K562 (cell line): ENCODE data around the gene LINGO3. TPM values are rescaled to one million over a fixed set of nuclear protein-coding genes. Genes with fewer than 3 reads are reported as not detected.

ENCODE experiments used
- AFF1 ChIP-seq, 2 experiments: fragments of 450-650 bp; IDR thresholded peaks; 2 replicates each; pipeline ENCODE4 v1.6.1; 2018; ENCODE audit warnings: mild to moderate bottlenecking in 2 of 2, low read depth in 1 of 2; ENCODE audit not compliant: partially characterized antibody in 2 of 2
- BRD9 ChIP-seq: fragments of 450-650 bp; IDR thresholded peaks from 2 replicates; pipeline ENCODE4 v1.6.1; 2018; ENCODE audit warnings: low read depth; ENCODE audit not compliant: partially characterized antibody
- CBX5 ChIP-seq: IDR thresholded peaks from 2 replicates; pipeline ENCODE4 v1.6.1; 2014; ENCODE audit warnings: low read depth, borderline replicate concordance
- CHD1 ChIP-seq: fragments of 200-600 bp; sonication (generic); IDR thresholded peaks from one replicate; pipeline ENCODE4 v1.6.1; 2012; ENCODE audit warnings: mild to moderate bottlenecking, moderate library complexity, low read length, inconsistent platforms
- CREB1 ChIP-seq, 2 experiments: sonication (generic) in 1 of 2; formaldehyde crosslinking in 1 of 2; IDR thresholded peaks; 2 replicates each; pipeline versions ENCODE4 v1.6.1 to v1.8.0; 2012 to 2022; ENCODE audit warnings: inconsistent platforms in 1 of 2, mild to moderate bottlenecking in 1 of 2, missing genetic modification reagents in 1 of 2, moderate library complexity in 1 of 2
- GABPA ChIP-seq: fragments of 200-800 bp; sonication (Bioruptor generic); conservative IDR thresholded peaks from 2 replicates; pipeline ENCODE4 v1.6.1; 2016; ENCODE audit warnings: low read depth, missing genetic modification characterization, missing compliant biosample characterization
- KDM2B ChIP-seq: fragments of 250-450 bp; sonication (Bioruptor Pico); IDR thresholded peaks from 2 replicates; pipeline ENCODE4 v1.8.0; 2021; ENCODE audit warnings: mild to moderate bottlenecking, moderate library complexity
- PATZ1 ChIP-seq: fragments of 250-450 bp; sonication (Bioruptor Pico); IDR thresholded peaks from 2 replicates; pipeline ENCODE4 v1.5.0; 2020; ENCODE audit warnings: mild to moderate bottlenecking, borderline replicate concordance
- PHB ChIP-seq: fragments of 250-450 bp; sonication (Bioruptor Pico); IDR thresholded peaks from 2 replicates; pipeline ENCODE4 v1.5.0; 2021
- POLR2B ChIP-seq: fragments of 450-650 bp; IDR thresholded peaks from 2 replicates; pipeline ENCODE4 v1.6.1; 2018; ENCODE audit warnings: low read depth; ENCODE audit not compliant: partially characterized antibody
- RBFOX2 ChIP-seq: fragments of 200-400 bp; formaldehyde crosslinking; IDR thresholded peaks from 2 replicates; pipeline ENCODE4 v1.6.1; 2017; ENCODE audit warnings: low read depth, mild to moderate bottlenecking, low read length, moderate library complexity
- RBM15 ChIP-seq: fragments of 200-400 bp; formaldehyde crosslinking; IDR thresholded peaks from 2 replicates; pipeline ENCODE4 v1.6.1; 2018; ENCODE audit warnings: mild to moderate bottlenecking, low read length, moderate library complexity; ENCODE audit not compliant: insufficient read depth
- RBM25 ChIP-seq: fragments of 200-400 bp; formaldehyde crosslinking; IDR thresholded peaks from 2 replicates; pipeline ENCODE4 v1.6.1; 2018; ENCODE audit warnings: low read length, low read depth, moderate library complexity; ENCODE audit not compliant: severe bottlenecking
- TBL1XR1 ChIP-seq, 2 experiments: IDR thresholded peaks; 2 replicates each; pipeline ENCODE4 v1.6.1; 2012; ENCODE audit warnings: improper control_type of control experiment in 2 of 2, low read length in 2 of 2, mild to moderate bottlenecking in 1 of 2
- TFE3 ChIP-seq: fragments of 450-650 bp; formaldehyde crosslinking; IDR thresholded peaks from 2 replicates; pipeline ENCODE4 v1.4.0; 2020; ENCODE audit warnings: mild to moderate bottlenecking, mixed read lengths
- U2AF1 ChIP-seq: fragments of 200-400 bp; formaldehyde crosslinking; optimal IDR thresholded peaks from 2 replicates; pipeline ENCODE3; 2017; ENCODE audit warnings: mild to moderate bottlenecking, low read depth, low read length, moderate library complexity
- ZNF511 ChIP-seq: sonication (generic); formaldehyde crosslinking; IDR thresholded peaks from 2 replicates; pipeline ENCODE4 v1.8.0; 2022; ENCODE audit warnings: mild to moderate bottlenecking, missing genetic modification reagents
- polyA plus RNA-seq, 8 experiments: library from polyadenylated mRNA; depleted of rRNA in 4 of 8; stranded (reverse) in 5 of 8; unstranded in 3 of 8; fragments of >200 nt; fragmentation: Nextera tagmentation in 2 of 8; fragmentation: Illumina TruSeq in 1 of 8; extraction: Ambion mirVana in 2 of 8; extraction: Trizol in 1 of 8; gene quantifications; 2 replicates each; pipeline versions ENCODE4 v1.2.1 to v1.2.3, GENCODE V29; 2011 to 2014; ENCODE audit warnings: inconsistent platforms in 1 of 8, missing spikeins in 1 of 8
- total RNA-seq, 7 experiments: library from RNA; depleted of rRNA in 6 of 7; stranded (reverse); fragments of >200 nt in 6 of 7; fragmentation: Illumina TruSeq in 2 of 7; extraction: Trizol in 2 of 7; gene quantifications; 2 replicates each; pipeline versions ENCODE4 v1.2.1 to v1.2.3, GENCODE V29; 2011 to 2021; ENCODE audit warnings: low replicate concordance in 1 of 7

Gene LINGO3
- total and polyA plus RNA-seq, 9 of the 15 experiments (the other 6 are each of a cell fraction or from before 2014, with no cell fraction given) = 0.03 to 0.05 (median 0.03) TPM; not detected in 6

GRCh38 chr19:2270423-2271233 lies 37.3 kb downstream of the LINGO3 start (continued):
- no peak; the same call in 1 of the 2 replicates for TF ChIP-seq CREB1 (IDR thresholded peaks at IDR 0.05)
- TF ChIP-seq CREB1 (CRISPR knock-in tag; IDR thresholded peaks at IDR 0.05) = 0 out of 2 replicates have a peak, but pooled peaks have one; percentile 12
- no peak for TF ChIP-seq GABPA (tag)
- TF ChIP-seq RBM25 = no peak
- peak; percentile 64 for TF ChIP-seq CHD1
- peak; percentile 95 for TF ChIP-seq U2AF1
- TF ChIP-seq KDM2B (CRISPR knock-in tag) = no peak
- TF ChIP-seq CBX5 = no peak
- no peak for TF ChIP-seq PHB (CRISPR knock-in tag)
- peak; percentile 7 for TF ChIP-seq ZNF511 (CRISPR knock-in tag)
- no peak for TF ChIP-seq RBM15
- TF ChIP-seq BRD9 = no peak
- peak; percentile 73 for TF ChIP-seq RBFOX2
- peak; percentile 31; the same call in 1 of the 2 replicates for TF ChIP-seq TFE3 (CRISPR knock-in tag)
- no peak for TF ChIP-seq TBL1XR1 (IDR thresholded peaks at IDR 0.05; ENCODE audit: low read length in 2 of 2)
- no peak for TF ChIP-seq PATZ1 (CRISPR knock-in tag)
- no peak for TF ChIP-seq POLR2B
- no peak for TF ChIP-seq AFF1 (IDR thresholded peaks at IDR 0.05; ENCODE audit: low read depth in 1 of 2, partially characterized antibody in 2 of 2)
